Small intestine (tissue), 7 donors: Measurements from ENCODE around the gene PAX7. TPM values are rescaled to one million over a fixed set of nuclear protein-coding genes. Genes with fewer than 3 reads are reported as not detected.

Experiments used
- DNase-seq, 2 donors: peaks; one replicate each; pipeline versions ENCODE4 v3.0.0 to v3.0.0-alpha.2; 2013
- FAIRE-seq: peaks from 2 replicates; lab custom pipeline; 2012; peaks lifted over from hg19 to GRCh38; lab: Jason Lieb, UNC
- H3K27ac ChIP-seq, 3 donors: one replicate each; pipeline ENCODE4 v1.5.1; 2013; ENCODE audit warnings: low read length in 2 of 3, mild to moderate bottlenecking in 2 of 3, control low read depth in 1 of 3, inconsistent platforms in 1 of 3, low read depth in 1 of 3, moderate library complexity in 1 of 3
- H3K27me3 ChIP-seq, 3 donors: one replicate each; pipeline ENCODE4 v1.6.1; 2013; ENCODE audit warnings: low read length in 3 of 3, inconsistent platforms in 1 of 3; ENCODE audit not compliant: control insufficient read depth in 3 of 3, insufficient read depth in 3 of 3
- H3K36me3 ChIP-seq, 3 donors: one replicate each; pipeline ENCODE4 v1.6.1; 2013; ENCODE audit warnings: low read length in 3 of 3, inconsistent platforms in 1 of 3, low read depth in 1 of 3, mild to moderate bottlenecking in 1 of 3, moderate library complexity in 1 of 3; ENCODE audit not compliant: control insufficient read depth in 3 of 3, insufficient read depth in 2 of 3
- H3K4me1 ChIP-seq, 3 donors: one replicate each; pipeline ENCODE4 v1.6.1; 2013; ENCODE audit warnings: low read length in 2 of 3, inconsistent platforms in 1 of 3, low read depth in 1 of 3, mild to moderate bottlenecking in 1 of 3, moderate library complexity in 1 of 3; ENCODE audit not compliant: control insufficient read depth in 3 of 3, insufficient read depth in 2 of 3
- H3K4me3 ChIP-seq, 3 donors: one replicate each; pipeline ENCODE4 v1.5.1; 2013; ENCODE audit warnings: low read length in 3 of 3, control low read depth in 1 of 3, inconsistent platforms in 1 of 3, low read depth in 1 of 3, mild to moderate bottlenecking in 1 of 3, moderate library complexity in 1 of 3
- H3K9me3 ChIP-seq, 2 donors: one replicate each; pipeline ENCODE4 v1.6.1; 2013; ENCODE audit warnings: low read depth in 1 of 2, low read length in 1 of 2; ENCODE audit not compliant: control insufficient read depth in 2 of 2, insufficient read depth in 1 of 2
- WGBS, 3 donors: extraction: QIAGEN DNeasy Blood & Tissue Kit; methylation state at CpG; one replicate each; pipeline ENCODE4 v1.1.7; 2013; 5-methylcytosine and 5-hydroxymethylcytosine counted together
- polyA plus RNA-seq, 4 donors: library from polyadenylated mRNA; stranded (reverse) in 3 of 4; unstranded in 1 of 4; fragments of 200-250 nt in 3 of 4; fragments of 120-200 nt in 1 of 4; gene quantifications; one replicate each; pipeline versions ENCODE4 v1.2.1 to v1.2.3, GENCODE V29; 2013
- donor health status: healthy with polysubstance abuse.
- donor health status: control.
- donor health status: control.
- donor health status: Bipolar disorder and iron deficiency.
- donor health status: healthy.

Gene PAX7
- polyA plus RNA-seq, 4 donors = 0.01 to 0.15 TPM; not detected in 2

DNA sequence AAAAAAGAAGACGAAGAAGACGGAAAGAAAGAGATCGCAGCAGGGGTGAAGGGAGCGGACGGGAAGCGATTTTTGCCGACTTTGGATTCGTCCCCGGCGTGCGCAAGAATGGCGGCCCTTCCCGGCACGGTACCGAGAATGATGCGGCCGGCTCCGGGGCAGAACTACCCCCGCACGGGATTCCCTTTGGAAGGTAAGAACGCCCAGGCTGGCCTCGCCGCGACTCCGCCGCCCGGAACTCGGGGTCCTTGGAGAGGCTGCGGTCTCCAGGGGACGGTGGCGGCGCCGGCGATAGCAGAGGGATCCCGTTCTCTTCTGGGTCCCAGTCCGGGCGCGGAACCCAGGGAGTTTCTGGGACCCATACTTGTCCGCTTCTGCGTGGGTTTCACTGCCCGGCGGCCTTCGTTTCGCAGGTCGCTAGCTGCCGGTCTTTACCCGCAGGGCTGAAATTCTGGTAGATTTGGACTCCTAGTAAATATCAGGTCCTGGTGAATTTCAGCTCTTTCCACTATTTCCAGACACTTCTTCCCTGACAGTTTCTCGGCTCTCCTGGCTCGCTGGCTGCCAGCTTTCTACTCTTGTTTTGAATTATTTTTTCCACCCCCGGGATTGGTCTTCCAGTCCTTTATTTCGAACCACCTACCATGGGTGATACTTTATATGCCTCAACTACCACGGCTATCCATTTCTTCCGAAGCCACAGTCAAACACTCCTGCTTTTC is 1.0 kb downstream of the PAX7 start:
- Histone ChIP-seq H3K36me3 (no peaks in the 10 kb centered on the region), H3K27me3 (peaks cover 17 to 93% (median 65%) of the 10 kb centered on the region in 3 donors), H3K4me3 (no peak overlapping the region), H3K4me1 (no peaks in the 10 kb centered on the region), H3K27ac (no peak overlapping the region), H3K9me3 (no peaks in the 10 kb centered on the region)
- FAIRE-seq (no peak), DNase-seq (no peak)
- 4 to 10% (median 4%) methylated on average over 52 to 53 of the region's 53 CpGs for WGBS, 3 donors

- Histone ChIP-seq H3K9me3 (no peaks in the 10 kb centered on the region), H3K27me3 (peaks cover 20 to 95% (median 71%) of the 10 kb centered on the region in 3 donors), H3K4me3 (no peak overlapping the region), H3K36me3 (no peaks in the 10 kb centered on the region), H3K4me1 (no peaks in the 10 kb centered on the region), H3K27ac (no peak overlapping the region)
- FAIRE-seq (no peak), DNase-seq (no peak)
- 7 to 18% (median 12%) methylated on average over 23 of the region's 23 CpGs for WGBS, 3 donors
Observed at GRCh38 chr1:18632218-18632588, 1.6 kb downstream of the PAX7 start.

DNA sequence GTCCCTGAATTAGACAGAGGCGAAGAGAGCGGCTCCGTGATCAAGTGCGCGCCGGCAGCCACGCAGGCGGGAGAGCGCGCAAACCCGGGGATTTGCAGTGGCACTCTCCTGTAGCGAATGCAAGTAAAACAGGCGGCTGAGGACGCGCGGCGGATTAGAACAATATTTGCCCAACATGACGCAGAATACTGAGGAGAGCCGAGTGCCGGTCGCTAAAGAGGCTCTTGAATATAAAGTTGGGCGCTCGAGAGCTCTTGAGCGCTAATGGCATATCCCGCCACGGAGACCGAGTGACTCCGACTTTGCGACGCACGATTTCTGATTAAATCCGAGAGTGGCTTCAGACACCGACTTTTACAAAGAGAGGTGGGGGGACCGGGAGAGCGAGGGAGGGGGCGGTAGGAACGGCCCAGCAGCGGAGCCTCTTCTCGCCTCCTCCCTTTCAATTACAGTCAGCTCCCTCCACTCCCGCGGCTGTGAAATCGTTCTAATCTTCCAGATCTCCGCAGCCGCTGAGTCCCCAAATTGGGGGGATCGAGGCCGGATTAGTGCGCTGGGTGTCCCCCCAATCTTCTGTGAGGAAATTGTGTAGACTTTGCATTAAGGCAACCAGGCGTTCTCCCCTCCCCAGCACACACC is 2.3 kb downstream of the PAX7 start:
- FAIRE-seq (no peak), DNase-seq (no peak)
- Histone ChIP-seq H3K4me1 (no peaks in the 10 kb centered on the region), H3K36me3 (no peaks in the 10 kb centered on the region), H3K27ac (no peak overlapping the region), H3K27me3 (peaks cover 20 to 95% (median 77%) of the 10 kb centered on the region in 3 donors), H3K9me3 (no peaks in the 10 kb centered on the region), H3K4me3 (no peak overlapping the region)
- 7 to 12% (median 10%) methylated on average over 48 of the region's 48 CpGs for WGBS, 3 donors

GRCh38 chr1:18633422-18634155 is 2.9 kb downstream of the PAX7 start:
- Histone ChIP-seq H3K4me3 (no peak overlapping the region), H3K4me1 (no peaks in the 10 kb centered on the region), H3K36me3 (no peaks in the 10 kb centered on the region), H3K27ac (no peak overlapping the region), H3K9me3 (no peaks in the 10 kb centered on the region), H3K27me3 (peaks cover 23 to 95% (median 79%) of the 10 kb centered on the region in 3 donors)
- DNase-seq (no peak), FAIRE-seq (no peak)
- 7 to 8% (median 7%) methylated on average over 15 of the region's 15 CpGs for WGBS, 3 donors

GRCh38 chr1:18634276-18634675 is 3.6 kb downstream of the PAX7 start:
- Histone ChIP-seq H3K9me3 (no peaks in the 10 kb centered on the region), H3K4me3 (no peak overlapping the region), H3K27me3 (peaks cover 23 to 95% (median 77%) of the 10 kb centered on the region in 3 donors), H3K4me1 (no peaks in the 10 kb centered on the region), H3K27ac (no peak overlapping the region), H3K36me3 (no peaks in the 10 kb centered on the region)
- no peak for FAIRE-seq
- 6 to 13% (median 8%) methylated on average over 16 of the region's 16 CpGs for WGBS, 3 donors
- no peak for DNase-seq

DNA sequence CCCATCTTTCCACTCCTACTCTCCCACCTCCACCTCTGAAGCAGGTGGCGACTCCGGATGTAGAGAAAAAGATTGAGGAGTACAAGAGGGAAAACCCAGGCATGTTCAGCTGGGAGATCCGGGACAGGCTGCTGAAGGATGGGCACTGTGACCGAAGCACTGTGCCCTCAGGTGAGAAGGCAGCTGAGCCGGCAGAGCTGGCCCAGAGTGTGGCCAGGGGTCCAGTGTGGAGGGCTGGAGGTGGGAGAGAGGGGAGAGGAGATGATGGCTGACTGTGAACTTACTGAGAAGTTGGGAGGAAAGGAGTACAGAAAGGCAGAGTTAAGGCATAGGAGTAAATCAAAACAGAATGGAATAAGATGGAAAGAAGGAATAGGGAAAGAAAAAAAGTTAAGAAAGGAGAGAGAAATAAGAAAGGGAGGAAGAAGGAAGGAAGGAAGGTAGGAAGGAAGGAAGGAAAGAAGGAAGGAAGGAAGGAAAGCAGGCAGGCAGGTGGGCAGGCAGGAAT is 4.5 kb downstream of the PAX7 start:
- DNase-seq = no peak
- FAIRE-seq = no peak
- Histone ChIP-seq H3K27me3 (peaks cover 21 to 95% (median 75%) of the 10 kb centered on the region in 3 donors), H3K4me3 (no peak overlapping the region), H3K36me3 (no peaks in the 10 kb centered on the region), H3K27ac (no peak overlapping the region), H3K9me3 (no peaks in the 10 kb centered on the region), H3K4me1 (no peaks in the 10 kb centered on the region)
- 4 to 10% (median 6%) methylated on average over 5 of the region's 5 CpGs for WGBS, 3 donors

DNA sequence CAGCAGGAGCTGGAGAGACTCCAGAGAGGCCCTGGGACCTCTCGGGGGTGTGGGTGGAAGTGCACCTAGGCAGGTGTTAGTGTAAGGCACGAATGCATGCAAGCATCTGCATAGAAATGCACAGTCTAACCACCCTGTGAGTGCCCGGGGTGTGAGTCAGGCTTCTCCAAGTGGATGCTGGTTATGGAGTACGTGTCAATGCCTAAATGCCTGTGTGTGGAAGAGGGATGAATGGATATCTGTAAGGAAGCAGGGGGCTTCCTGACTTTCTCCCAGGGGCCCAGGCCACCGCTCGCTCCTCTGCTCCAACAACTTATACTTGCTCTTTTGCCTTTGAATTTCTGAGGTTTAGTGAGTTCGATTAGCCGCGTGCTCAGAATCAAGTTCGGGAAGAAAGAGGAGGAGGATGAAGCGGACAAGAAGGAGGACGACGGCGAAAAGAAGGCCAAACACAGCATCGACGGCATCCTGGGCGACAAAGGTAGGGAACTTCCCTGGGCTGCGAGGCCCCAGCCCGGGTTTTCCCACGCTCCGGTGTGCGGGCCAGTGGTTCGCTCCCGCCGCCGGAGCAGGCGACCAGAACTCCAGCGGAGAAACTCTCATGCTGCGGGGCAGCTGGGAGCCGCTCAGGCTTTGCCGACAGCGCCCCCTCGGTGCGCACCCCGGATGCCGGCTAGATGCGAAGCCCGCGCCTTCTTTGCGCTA is 5.4 kb downstream of the PAX7 start:
- Histone ChIP-seq H3K4me3 (no peak overlapping the region), H3K27me3 (peaks cover 19 to 94% (median 78%) of the 10 kb centered on the region in 3 donors), H3K9me3 (no peaks in the 10 kb centered on the region), H3K4me1 (no peaks in the 10 kb centered on the region), H3K27ac (no peak overlapping the region), H3K36me3 (no peaks in the 10 kb centered on the region)
- no peak for DNase-seq
- WGBS, 3 donors = 4 to 12% (median 8%) methylated on average over 39 to 40 of the region's 40 CpGs
- no peak for FAIRE-seq
